CD4-positive, alpha-beta T cell treated with Interleukin-17A for 4 hours (primary cell): ENCODE data around the gene INS.

ENCODE experiments used
- DNase-seq: peaks from one replicate; pipeline ENCODE4 v3.0.0-alpha.2; 2020; ENCODE audit warnings: mixed read lengths

Gene INS

DNA sequence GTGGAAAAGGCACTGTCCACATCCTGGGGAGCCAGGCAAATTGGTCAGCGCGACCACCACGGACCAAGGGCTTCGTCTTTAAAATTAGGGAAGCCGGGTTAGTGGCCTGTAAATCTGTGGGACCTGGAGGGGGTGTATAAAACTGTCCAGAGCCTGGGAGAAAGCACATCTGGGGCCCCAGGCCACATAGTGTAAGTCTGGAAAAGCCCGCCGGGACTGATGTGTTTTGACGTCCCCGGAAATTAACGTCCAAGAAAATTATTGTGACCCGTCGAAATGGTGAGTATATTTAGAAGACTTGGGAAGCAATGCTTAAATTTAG is 17.6 kb downstream of the INS start:
- no peak for DNase-seq

DNA sequence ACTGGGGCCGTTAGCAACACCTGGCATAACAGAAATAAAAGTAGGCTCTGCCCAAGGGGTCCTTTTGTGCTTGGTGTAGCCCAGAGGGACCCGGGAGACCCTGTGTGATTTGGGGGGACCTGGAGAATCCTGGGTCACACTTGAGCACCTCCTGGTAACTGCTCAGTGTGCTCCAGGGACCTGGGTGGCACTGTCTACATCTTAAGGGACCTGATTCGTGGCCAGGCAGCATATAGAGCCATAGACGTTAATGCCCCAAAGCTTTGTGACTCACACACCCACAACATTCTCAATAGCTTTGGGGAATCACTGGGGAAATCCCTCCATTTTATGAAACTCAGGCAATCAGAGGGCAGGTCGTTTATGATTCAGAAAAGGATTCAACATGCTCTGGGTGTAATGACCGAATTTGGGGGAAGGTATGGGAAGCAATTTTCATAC is 18.2 kb downstream of the INS start:
- no peak for DNase-seq

DNA sequence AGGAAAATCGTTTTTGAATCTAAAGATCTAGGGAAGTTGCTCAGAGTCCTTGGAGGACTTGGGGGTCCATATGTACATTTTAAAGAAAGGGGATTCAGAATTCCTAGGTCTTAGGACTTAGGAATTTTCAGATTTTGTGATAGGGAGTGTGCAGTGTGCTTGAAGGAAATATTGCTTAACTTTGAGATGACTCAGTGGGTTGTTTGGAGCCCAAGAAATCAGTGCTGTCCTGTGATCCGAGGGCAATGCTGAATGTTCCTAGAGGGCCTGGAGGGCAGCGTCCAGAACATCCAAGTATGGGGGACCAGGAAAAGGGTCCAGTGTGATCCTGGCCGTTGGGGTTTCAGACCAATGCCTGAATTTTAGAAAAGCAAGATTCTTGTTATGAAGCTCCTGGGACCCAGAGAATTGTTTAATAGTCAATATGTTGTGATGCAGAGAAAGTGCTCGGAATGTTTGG is 18.7 kb downstream of the INS start:
- DNase-seq, result no peak

DNA sequence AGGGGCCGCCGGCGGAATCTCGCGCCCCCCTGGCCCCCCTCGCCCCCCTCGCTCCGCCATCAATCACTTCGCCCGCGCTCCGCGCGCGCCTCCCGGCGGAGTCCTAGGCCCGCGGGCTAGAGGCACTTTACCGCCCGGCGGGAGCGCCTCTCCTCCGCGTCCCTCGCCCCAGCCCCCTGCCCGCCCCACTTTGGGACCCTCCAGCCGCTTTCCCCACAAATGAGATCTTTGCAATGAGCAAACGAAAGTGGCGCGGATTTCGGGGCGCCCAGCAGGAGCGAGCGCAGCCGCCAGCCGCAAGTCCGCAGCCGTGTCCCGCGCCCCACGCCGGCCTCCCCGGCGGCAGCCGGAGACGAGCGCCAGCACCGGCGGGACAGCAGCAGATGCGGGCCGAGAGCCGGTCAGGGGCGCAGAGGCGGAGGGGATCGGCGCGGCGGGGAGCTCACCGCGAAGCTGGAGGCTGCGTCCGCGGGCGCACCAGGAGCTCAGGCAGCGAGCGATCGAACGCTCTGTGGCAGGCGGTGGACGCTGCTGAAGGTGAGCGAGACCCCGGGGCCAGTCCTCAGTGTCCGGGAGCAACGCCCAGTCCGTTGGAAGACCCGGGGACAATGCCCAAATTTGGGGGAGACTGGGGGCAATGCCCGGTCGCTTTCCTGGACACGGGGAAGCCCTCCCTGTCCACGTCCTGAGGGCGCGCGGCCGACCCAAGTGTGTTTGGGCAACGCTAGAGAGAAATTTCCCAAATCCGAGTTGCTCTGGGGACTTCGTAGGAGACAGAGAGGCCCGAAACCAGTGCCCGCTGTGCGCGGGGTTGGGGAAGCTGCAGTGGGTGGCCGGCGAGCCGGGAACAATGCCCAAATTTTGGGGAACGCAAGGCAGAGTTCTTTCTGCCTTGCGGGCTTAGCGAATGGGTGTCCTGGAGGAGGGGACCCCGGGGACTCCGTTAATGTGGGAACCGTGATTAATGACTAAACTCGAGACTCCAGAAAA is 20.3 kb downstream of the INS start:
- DNase-seq, result no peak

DNA sequence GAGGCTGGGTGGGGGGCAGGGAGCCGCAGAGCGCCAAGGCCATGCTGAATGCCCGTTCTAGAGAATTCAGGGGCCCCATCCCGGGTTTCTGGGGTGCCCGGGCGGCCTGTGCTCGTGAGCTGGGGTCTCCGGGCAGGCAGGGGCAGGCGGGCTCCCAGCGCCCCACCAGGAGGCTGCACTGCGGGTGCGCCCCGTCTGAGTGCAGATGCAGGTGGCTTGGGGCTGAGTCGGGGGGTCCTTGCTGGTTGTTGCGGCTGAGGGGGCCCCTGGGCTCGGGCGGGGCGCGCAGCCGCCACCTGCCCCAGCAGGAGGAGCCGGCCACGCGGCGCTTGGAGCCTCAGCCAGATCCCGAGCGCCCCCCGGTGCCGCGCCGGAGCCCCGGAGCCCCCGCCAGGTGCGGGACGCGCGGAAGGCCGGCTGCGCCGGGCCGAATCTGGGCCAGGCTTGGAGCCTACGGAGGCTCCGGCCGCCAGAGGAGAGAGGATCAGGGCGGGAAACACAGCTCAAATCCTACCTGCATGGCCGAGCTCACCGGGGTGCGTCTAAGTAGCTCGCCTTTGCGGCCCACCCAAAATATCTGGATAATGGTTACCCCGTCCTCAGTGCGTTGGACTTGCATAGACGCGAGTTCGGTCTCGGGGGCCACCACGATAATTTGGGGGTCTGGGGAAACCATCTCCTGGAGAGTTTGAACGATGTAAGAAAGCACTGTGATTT is 21.2 kb downstream of the INS start:
- no peak for DNase-seq

DNA sequence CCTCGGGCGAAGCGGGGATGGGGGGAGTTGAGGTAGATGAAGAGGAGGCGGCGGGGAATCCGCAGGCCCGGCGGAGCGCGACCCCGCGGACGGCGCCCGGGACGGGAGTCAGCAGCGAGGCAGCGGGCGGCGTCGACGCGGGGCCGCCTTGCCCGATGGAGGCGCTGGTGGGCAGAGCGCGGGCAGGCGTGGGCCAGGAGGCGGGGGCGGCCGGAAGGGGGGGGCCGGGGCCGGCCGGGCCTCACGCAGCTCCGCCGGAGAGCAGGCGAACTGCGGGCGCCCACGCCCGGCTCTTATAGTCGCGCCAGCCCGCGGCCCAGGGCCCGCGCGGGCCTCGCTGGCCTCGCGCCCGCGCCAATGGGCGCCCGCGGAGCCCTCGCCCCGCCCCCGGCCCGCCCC is 21.9 kb downstream of the INS start, which contains the start of gene IGF2:
TSS of gene IGF2 (minus strand) at position 267 of the 399 bp plus-strand sequence. CDS start 3,866 bp downstream, outside the sequence.
- DNase-seq, result no peak

DNA sequence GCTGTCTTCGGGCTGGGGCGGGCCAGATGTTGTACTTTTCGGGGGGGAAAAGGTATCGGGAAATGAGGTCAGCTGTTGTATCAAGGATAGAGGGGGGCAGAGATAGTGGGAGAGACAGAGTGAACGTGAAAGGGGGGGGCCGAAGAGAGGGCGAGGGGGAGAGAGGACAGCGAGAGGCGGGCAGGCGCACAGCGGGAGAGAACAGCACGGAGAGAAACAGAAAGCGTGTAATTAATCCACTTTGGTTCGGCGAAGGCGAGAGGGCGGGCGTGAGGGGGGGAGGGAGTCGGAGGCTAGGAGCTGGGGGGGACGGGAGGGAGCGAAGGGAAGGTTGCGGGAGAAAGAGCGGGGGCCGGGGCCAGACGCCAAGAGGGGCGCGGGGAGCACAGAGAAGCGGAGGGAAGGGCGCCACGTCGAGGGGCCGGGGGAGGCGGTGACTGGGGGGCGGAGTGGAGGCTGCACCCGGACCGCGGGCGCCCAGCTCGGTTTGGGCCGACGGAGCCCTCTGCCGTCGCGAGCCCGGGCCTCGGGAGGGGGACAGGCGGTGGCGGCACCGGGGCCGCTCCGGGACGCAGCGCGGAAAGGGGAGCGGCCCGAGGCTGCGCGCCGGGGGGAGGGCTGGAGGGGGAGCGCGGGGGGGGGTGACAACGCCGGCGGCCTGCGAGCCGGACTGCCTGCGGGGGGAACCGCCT is 22.4 kb downstream of the INS start:
- DNase-seq, result peak; percentile 13

DNA sequence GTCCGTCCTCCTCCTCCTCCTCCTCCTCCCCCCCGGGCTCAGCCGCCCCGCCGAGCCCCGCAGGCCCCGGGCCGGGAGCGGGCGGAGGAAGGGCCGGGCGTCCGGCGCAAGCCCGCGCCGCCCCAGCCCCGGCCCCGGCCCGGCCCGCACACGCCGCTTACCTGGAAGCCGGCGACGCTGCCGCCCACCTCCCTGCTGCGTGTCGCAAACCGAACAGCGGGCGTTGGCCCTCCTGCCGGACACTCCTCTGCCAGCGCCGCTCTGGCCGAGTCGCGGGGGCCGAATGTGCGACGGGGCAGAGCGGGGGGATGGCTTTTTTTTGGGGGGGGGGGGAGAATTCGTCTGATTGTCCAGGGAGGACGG is 23.0 kb downstream of the INS start:
- no peak for DNase-seq

DNA sequence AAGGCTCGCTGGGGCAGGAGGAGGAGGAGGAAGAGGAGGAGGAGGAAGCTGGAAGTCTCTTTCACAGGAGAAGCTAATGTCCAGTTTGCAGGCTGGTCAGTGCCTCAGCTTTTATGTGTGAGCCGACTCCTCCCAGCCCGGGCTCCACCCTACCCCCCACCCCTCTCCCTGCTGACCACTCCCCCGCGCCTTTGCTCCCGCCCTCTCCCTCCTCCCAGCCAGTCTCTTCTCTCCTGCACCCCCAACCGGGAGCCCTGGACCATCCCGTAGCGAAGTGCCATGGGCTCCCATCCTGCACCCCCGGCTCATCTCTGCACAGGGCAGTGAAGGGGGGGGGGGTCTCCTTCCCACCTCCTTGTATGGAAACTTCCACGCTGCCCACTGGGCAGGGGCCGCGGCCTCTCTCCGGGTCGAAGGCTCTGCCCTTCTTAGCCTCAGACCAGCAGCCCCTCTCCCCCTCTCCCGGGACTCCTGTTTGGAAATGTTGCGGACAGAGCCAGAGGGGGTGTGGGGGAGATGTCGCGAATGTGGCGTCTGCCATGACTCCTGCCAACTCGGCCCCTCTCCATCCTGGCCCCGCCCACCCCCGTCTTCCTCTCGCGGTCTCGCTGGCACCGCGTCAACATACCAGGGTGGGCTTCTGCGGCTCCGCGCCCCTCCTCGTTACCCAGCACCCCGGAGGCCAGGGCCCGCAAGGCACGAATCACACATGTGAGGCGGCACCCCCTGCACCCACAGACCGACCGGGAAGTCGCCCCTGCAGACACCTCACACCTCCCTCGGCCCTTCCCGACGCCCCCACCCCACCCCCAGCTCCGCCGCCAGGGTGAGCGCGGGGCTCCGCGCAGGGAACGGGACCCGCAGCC is 23.6 kb downstream of the INS start:
- no peak for DNase-seq

DNA sequence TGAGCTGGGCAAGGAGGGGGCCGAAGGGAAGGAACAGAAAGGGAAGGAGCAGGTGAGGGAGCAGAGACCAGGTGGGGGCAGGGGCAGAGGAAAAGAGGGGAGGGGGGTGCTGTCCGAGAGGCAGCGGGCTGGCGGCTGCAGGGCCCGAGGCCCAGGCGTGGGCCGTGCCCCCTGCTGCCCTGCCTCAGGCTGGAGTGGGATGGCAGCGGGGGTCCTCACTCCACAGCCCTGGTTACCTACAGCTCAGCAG is 24.1 kb downstream of the INS start:
- no peak for DNase-seq

DNA sequence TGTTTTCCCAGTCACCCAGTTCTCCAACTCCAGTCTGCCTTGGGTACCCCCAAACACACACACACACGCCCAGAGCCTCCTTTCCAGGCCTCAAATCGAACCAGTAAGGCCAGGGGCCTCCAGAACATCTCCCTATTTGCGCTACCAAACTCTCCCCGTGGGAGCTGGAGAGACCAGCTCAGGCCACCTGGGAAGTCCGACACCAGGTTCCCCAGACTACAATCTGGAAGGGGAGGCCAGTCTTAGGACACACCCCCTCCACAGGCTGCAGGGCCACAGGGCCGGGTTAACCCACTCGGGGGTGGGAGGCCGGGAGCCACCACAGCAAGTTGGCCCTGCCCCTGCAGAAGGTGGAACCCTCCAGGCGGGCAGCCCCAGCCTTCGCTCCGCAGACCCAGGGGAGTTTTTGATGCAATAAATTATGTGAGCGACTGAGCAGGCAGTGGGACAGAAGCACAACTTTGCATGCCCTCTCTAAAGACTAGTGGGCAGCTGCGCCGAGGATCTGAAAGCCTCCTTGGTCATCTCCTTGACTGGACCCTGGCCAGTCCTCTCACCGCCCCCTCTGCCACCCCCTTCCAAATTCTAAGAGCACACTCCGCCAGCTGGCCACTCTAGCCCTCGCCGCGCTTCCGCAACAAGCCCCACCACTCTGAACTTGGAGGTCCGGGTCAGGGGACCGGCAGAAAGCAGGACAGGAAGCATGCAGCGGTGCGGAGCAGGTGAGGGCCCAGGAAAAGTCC is 24.6 kb downstream of the INS start:
- no peak for DNase-seq

DNA sequence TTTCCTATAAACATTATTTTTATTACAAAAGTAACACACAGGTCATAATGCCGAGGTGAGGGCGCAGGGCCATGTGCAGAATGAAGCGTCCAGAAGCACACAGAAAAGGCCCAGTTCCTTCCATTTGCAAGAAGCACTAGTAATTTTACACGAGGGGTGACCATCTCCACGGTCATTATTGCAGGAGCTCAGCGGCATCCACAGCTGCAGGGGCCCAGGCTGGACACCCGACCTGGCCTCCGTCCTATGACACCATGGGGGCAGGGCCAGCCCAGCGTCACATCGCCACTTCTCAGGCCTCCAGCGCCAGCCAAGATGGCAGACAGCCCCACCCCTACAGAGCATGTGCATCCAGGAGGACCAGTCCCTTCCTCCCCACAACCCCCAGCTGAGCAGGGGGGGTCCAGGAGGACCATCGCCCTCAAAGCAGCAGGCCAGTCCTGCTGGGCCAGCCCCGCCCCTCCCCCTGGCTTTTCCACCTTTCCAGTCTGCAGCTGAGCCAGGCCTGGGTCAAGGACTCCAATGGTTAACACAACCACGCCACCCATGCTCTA is 25.3 kb downstream of the INS start:
- no peak for DNase-seq

DNA sequence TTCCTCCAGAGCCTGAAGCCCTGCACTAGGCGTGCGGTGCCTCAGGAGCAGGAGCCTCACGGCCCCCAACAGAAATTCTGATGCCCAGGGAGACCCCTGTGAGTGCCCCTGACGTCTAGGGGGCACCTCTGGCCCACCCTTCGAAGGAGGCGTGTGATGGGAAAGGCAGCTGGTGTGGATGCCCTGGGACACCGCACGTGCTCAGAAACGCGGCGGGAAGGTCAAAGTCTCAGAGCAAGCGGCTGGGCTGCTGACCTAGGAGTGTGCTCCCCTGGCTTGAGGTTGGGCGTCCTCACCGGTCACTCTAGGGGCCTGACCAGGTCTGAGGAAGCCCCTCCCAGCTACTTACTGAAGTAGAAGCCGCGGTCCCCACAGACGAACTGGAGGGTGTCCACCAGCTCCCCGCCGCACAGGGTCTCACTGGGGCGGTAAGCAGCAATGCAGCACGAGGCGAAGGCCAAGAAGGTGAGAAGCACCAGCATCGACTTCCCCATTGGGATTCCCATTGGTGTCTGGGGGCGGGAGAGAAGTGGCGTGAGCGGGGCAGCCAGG is 25.9 kb downstream of the INS start:
- no peak for DNase-seq

DNA sequence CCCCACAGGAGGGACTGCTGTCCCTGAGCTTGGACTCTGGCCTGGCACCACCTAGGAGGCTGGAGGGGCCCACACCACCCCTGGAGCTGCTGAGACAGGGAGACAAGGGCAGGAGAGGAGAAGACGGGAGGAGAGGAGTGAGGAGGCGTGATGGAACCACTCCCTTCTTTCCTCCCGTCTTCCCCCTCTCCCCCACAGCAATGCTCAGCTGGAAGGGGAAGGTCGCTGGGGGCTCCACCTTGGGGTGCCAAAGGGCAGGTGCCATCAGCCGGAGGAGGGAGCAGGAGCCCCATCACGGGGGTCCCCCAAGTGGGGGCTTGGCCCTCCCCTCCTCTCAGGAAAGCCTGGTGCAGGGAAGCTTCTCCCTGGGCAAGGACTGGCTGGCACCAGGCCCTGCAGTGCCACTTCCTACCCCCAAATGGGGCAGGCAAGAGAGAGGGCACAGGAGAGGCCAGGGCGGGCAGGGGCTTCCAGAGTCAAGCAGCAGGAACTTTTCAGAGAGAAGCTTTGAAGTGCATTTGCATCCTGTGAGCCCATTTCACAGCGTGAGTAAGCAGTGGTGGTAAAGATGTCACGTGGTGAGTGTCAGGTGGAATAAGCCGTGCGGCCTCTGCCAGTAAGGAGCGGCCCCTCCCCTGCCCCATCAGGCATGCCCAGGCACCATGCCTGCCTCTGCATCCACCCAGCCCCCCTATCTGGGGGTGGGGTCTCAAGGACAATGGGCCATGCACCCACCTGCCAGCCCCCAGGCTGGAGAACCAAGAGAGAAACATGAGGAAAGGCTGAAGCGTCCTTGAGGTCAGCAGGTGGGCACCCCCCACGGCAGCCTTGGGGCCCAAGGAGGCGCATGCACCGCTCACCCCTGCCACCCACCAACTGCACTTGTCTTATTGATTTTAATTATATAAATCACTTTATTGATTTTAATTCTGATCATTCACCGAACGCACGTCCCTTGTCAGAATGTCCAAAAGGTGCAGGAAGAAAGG is 26.7 kb downstream of the INS start:
- no peak for DNase-seq

DNA sequence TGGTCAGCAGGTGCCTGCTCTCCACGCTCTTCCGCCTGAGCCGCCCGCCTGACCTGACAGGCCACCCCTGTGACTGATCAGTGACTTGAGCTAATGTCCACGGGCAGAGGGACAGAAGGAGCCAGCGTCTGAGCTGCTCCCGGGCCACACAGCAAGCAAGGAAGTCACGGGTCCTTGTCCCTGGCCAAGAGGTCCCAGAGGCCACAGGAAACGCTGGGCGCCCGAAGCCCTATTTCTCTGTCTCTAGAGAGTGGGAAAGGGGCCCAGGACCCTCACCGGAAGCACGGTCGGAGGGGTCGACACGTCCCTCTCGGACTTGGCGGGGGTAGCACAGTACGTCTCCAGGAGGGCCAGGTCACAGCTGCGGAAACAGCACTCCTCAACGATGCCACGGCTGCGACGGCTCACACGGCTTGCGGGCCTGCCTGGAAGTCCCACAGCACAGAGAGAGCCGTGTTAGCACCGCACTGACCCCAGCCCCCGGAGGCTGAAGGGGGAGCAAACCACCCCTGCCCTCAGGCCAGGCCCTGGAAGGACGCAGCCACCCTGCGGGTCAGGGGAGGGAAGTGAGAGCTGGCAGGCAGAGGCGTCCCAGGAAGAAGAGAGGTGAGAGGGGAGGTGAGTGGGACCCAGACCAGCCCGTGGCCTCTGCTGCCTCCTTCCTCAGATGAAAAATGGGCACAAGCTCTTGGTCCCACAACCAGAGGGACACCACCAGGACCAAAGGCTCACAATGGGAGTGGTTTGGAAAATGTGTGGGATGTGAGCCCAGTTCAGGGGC is 27.6 kb downstream of the INS start:
- DNase-seq, result no peak

DNA sequence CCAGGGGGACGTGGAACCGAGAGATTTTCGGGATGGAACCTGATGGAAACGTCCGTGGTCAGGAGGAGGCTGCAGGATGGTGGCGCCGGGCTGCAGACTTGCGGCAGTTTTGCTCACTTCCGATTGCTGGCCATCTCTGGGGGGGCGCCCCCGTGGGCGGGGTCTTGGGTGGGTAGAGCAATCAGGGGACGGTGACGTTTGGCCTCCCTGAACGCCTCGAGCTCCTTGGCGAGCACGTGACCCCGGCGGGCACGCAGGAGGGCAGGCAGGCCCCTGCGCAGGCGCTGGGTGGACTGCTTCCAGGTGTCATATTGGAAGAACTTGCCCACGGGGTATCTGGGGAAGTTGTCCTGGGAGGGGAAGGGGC is 28.2 kb downstream of the INS start:
- DNase-seq, result no peak

DNA sequence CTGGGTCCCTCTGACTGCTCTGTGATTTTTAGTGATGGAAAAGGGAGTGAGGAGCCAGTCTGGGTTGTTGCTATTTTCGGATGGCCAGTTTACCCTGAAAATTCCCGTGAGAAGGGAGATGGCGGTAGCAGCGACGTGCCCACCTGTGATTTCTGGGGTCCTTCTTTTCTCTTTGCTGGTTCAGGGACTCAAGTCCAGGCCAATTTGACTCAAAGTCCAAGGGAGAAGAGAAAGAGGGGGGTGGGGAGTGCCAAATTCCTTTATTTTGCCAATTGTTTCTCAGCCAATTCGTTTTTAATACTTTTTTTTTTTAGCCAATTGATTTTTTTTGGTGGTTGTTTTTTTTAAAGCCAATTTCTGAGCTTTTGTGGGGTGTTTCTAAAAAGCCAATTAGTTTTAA is 28.8 kb downstream of the INS start:
- no peak for DNase-seq

DNA sequence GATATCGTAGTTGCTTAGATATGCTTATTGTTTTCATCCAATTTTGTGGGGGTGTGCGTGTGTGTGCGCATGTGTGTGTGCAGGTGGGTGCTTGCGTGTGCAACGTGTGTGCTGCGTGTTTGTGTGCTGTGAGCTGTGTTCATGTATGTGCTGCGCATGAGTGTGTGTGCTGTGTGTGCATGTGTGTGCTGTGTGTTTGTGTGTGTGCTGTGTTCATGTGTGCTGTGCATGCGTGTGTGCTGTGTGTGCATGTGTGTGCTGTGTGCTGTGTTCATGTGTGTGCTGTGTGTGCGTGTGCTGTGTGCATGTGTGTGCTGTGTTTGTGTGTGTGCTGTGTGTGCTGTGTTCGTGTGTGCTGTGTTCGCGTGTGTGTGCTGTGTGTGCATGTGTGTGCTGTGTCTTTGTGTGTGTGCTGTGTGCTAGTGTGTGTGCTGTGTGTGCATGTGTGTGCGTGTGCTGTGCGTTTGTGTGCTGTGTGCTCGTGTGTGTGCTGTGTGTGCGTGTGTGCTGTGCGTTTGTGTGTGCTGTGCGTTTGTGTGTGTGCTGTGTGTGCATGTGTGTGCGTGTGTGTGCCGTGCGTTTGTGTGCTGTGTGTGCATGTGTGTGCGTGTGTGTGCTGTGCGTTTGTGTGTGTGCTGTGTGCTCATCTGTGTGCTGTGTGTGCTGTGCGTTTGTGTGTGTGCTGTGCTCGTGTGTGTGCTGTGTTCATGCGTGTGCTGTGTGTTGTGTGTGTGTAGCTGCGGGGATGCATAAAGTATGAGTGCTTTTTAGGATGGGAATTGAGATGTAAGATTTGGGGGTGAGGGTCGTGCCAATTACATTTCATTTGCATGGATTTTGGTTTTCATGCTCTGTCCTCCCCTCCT is 29.4 kb downstream of the INS start:
- DNase-seq, result no peak
